Measurements from ENCODE around the gene TENT4A. TPM values are rescaled to one million over a fixed set of nuclear protein-coding genes. Genes with fewer than 3 reads are reported as not detected.

The TENT4A gene
- total RNA-seq, 6 donors from 2014 or later = 19.7 to 44.0 (median 27.3) TPM

GRCh38 chr5:6678385-6678784 is 34.8 kb upstream of the TENT4A start:
- DNase-seq (no peak), ATAC-seq (ENCODE audit: low FRiP score in 2 of 2) (no peak)
- Histone ChIP-seq H3K4me3 (no peak overlapping the region), H3K9me3 (no peaks in the 10 kb centered on the region), H3K27ac (no peak overlapping the region), H3K36me3 (no peaks in the 10 kb centered on the region), H3K27me3 (no peaks in the 10 kb centered on the region), H3K4me1 (no peaks in the 10 kb centered on the region)
- WGBS, 2 donors = 88 to 100% methylated on average over 1 of the region's 1 CpG
- TF ChIP-seq EP300 (IDR thresholded peaks at IDR 0.05) (no peak), CTCF (IDR thresholded peaks at IDR 0.05) (no peak), POLR2AphosphoS5 (IDR thresholded peaks at IDR 0.05) (no peak), POLR2A (IDR thresholded peaks at IDR 0.05) (no peak)

GRCh38 chr5:6680922-6681321 is 32.3 kb upstream of the TENT4A start:
- no peak for ATAC-seq (ENCODE audit: low FRiP score in 2 of 2)
- no peak overlapping the region for H3K4me3 ChIP-seq
- no peak overlapping the region for H3K27ac ChIP-seq
- no peaks in the 10 kb centered on the region for H3K27me3 ChIP-seq
- no peaks in the 10 kb centered on the region for H3K9me3 ChIP-seq
- H3K36me3 ChIP-seq = no peaks in the 10 kb centered on the region
- no peak for DNase-seq
- H3K4me1 ChIP-seq = no peaks in the 10 kb centered on the region
- TF ChIP-seq POLR2A (IDR thresholded peaks at IDR 0.05) (no peak), CTCF (IDR thresholded peaks at IDR 0.05) (no peak), EP300 (IDR thresholded peaks at IDR 0.05) (no peak), POLR2AphosphoS5 (IDR thresholded peaks at IDR 0.05) (no peak)
- 65% methylated on average over 6 of the region's 6 CpGs for WGBS, 2 donors

- Histone ChIP-seq H3K4me3 (no peak overlapping the region), H3K27me3 (no peaks in the 10 kb centered on the region), H3K36me3 (no peaks in the 10 kb centered on the region), H3K9me3 (no peaks in the 10 kb centered on the region), H3K4me1 (peaks cover 0 to under 1% (median under 1%) of the 10 kb centered on the region in 4 donors), H3K27ac (no peak overlapping the region)
- WGBS, 2 donors = 40 to 92% methylated on average over 2 of the region's 2 CpGs
- DNase-seq (no peak), ATAC-seq (ENCODE audit: low FRiP score in 2 of 2) (no peak)
- no peak for TF ChIP-seq POLR2AphosphoS5 (IDR thresholded peaks at IDR 0.05)
- TF ChIP-seq POLR2A (IDR thresholded peaks at IDR 0.05) = no peak
- TF ChIP-seq CTCF (IDR thresholded peaks at IDR 0.05) = no peak
- no peak for TF ChIP-seq EP300 (IDR thresholded peaks at IDR 0.05)
Measured at GRCh38 chr5:6681682-6682081, 31.6 kb upstream of the TENT4A start.

- H3K27me3 ChIP-seq = no peaks in the 10 kb centered on the region
- ATAC-seq (ENCODE audit: low FRiP score in 2 of 2) (no peak), DNase-seq (no peak)
- no peak overlapping the region for H3K27ac ChIP-seq
- H3K36me3 ChIP-seq = no peaks in the 10 kb centered on the region
- H3K4me3 ChIP-seq = no peak overlapping the region
- no peak for TF ChIP-seq EP300 (IDR thresholded peaks at IDR 0.05)
- TF ChIP-seq POLR2A (IDR thresholded peaks at IDR 0.05) = no peak
- TF ChIP-seq CTCF (IDR thresholded peaks at IDR 0.05) = no peak
- no peak for TF ChIP-seq POLR2AphosphoS5 (IDR thresholded peaks at IDR 0.05)
- no peaks in the 10 kb centered on the region for H3K9me3 ChIP-seq
- H3K4me1 ChIP-seq = peaks cover 0 to 6% (median 3%) of the 10 kb centered on the region in 4 donors
- WGBS, 2 donors = 58 to 62% methylated on average over 11 of the region's 11 CpGs
Measured at GRCh38 chr5:6682239-6682638, 31.0 kb upstream of the TENT4A start.

- no peak overlapping the region for H3K27ac ChIP-seq
- no peaks in the 10 kb centered on the region for H3K27me3 ChIP-seq
- ATAC-seq (ENCODE audit: low FRiP score in 2 of 2) (no peak), DNase-seq (peak in 1 of 2 donors; percentile 36)
- TF ChIP-seq CTCF (IDR thresholded peaks at IDR 0.05) (no peak), POLR2AphosphoS5 (IDR thresholded peaks at IDR 0.05) (no peak), EP300 (IDR thresholded peaks at IDR 0.05) (no peak), POLR2A (IDR thresholded peaks at IDR 0.05) (no peak)
- H3K4me3 ChIP-seq = no peak overlapping the region
- 90 to 94% methylated on average over 8 of the region's 8 CpGs for WGBS, 2 donors
- no peaks in the 10 kb centered on the region for H3K9me3 ChIP-seq
- H3K4me1 ChIP-seq = peaks cover 0 to 6% (median 3%) of the 10 kb centered on the region in 4 donors
- no peaks in the 10 kb centered on the region for H3K36me3 ChIP-seq
Measured at GRCh38 chr5:6683241-6683640, 30.0 kb upstream of the TENT4A start.

Data from upper lobe of left lung (tissue), 6 donors.